Psoas muscle (tissue), 8 donors: ENCODE measurements around the gene CSNK2A3. TPM values are rescaled to one million over a fixed set of nuclear protein-coding genes. Genes with fewer than 3 reads are reported as not detected.

Experiments used
- ATAC-seq, 4 donors: fragments of 200-7000 bp; cut with Tn5 transposase; one replicate each; pipeline ENCODE4 v1.9.1; 2020; ENCODE audit warnings: moderate library complexity in 3 of 4, mild to moderate bottlenecking in 2 of 4
- DNase-seq, 2 donors: peaks; one replicate each; pipeline ENCODE4 v3.0.0-alpha.2; 2020
- H3K27ac ChIP-seq: fragments of 200-600 bp; one replicate; pipeline ENCODE4 v1.8.0; 2022
- H3K27me3 ChIP-seq, 3 donors: fragments of 200-600 bp in 1 of 3; one replicate each; pipeline versions ENCODE4 v1.6.1 to v1.8.0; 2013 to 2022; ENCODE audit warnings: low read length in 2 of 3, mild to moderate bottlenecking in 2 of 3, moderate library complexity in 1 of 3; ENCODE audit not compliant: insufficient read depth in 3 of 3
- H3K36me3 ChIP-seq, 2 donors: fragments of 200-600 bp in 1 of 2; one replicate each; pipeline versions ENCODE4 v1.6.1 to v1.8.0; 2013 to 2022; ENCODE audit warnings: low read depth in 1 of 2, mild to moderate bottlenecking in 1 of 2, moderate library complexity in 1 of 2; ENCODE audit not compliant: insufficient read depth in 1 of 2
- H3K4me1 ChIP-seq: fragments of 200-600 bp; one replicate; pipeline ENCODE4 v1.8.0; 2022
- H3K4me3 ChIP-seq: fragments of 200-600 bp; one replicate; pipeline ENCODE4 v1.8.0; 2022; ENCODE audit warnings: mild to moderate bottlenecking
- H3K9me3 ChIP-seq: fragments of 200-600 bp; one replicate; pipeline ENCODE4 v1.8.0; 2022
- WGBS, 3 donors: extraction: QIAGEN DNeasy Blood & Tissue Kit; methylation state at CpG; one replicate each; pipeline versions ENCODE4 v1.1.6 to v1.1.7; 2013; 5-methylcytosine and 5-hydroxymethylcytosine counted together
- intact Hi-C, 2 donors: fragments of 100-400 bp; cut with DNase I; formaldehyde crosslinking; loops; one replicate each; pipeline versions ENCODE4 v1.11.0 to v1.14.2; 2022
- polyA plus RNA-seq, 3 donors: library from polyadenylated mRNA; stranded (reverse); fragments of 200-250 nt; gene quantifications; one replicate each; pipeline ENCODE4 v1.2.3, GENCODE V29; 2013
- total RNA-seq, 4 donors: library from RNA; stranded (reverse); fragmentation: NEBNext Ultra II Directional in 2 of 4; extraction: Animal tissue kit (Norgen Biotek cat#: 25700) in 2 of 4; gene quantifications; one replicate each; pipeline versions ENCODE4 v1.2.1 to v1.2.4, GENCODE V29; 2021 to 2023
- TF ChIP-seq, protein P1 (sequence below): fragments of 200-600 bp; IDR thresholded peaks from one replicate; pipeline ENCODE4 v1.8.0; 2022; ENCODE audit warnings: antibody characterized with exemption
- donor health status: healthy with polysubstance abuse.
- donor health status: DM: no; HTN: no; CAD: no; lungs with moderate emphysema.
- donor health status: Bipolar disorder and iron deficiency.
- donor health status: healthy.
- donor health status: DM: yes; HTN: yes; CAD: no.
- donor health status: DM: no; HTN: no; CAD: no.
- donor health status: DM: no; HTN: no; CAD: no.
- donor health status: DM: yes; HTN: yes; CAD: no.

The CSNK2A3 gene
- total and polyA plus RNA-seq, 7 donors = 0.52 to 2.0 (median 1.3) TPM; not detected in 1

DNA sequence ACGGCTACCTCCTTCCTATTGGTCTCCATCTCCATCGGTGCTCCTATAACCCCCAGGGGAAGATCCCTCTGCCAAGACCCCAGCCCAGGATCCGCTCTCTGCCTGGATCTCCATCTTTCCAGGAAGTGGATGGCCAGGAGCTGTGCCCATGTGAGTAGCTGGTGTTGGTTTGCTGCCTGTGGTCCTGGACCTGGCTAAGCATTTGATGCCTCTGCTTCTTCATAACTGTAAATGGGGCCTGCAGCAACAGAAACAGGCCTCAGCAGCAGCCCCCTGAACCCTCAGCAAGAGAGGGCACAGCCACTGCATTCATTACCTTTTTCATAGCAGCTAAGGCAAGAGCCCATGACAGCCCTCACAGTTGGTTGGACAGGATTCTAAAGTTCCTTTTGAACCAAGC is 26.6 kb upstream of the CSNK2A3 start:
- intact Hi-C loops = no loop called here
- Histone ChIP-seq H3K36me3 (no peaks in the 10 kb centered on the region), H3K4me3 (no peak overlapping the region), H3K4me1 (no peaks in the 10 kb centered on the region), H3K27ac (no peak overlapping the region), H3K27me3 (no peaks in the 10 kb centered on the region), H3K9me3 (no peaks in the 10 kb centered on the region)
- WGBS, 3 donors = 90 to 100% (median 91%) methylated on average over 3 of the region's 3 CpGs
- TF ChIP-seq, protein P1, sequence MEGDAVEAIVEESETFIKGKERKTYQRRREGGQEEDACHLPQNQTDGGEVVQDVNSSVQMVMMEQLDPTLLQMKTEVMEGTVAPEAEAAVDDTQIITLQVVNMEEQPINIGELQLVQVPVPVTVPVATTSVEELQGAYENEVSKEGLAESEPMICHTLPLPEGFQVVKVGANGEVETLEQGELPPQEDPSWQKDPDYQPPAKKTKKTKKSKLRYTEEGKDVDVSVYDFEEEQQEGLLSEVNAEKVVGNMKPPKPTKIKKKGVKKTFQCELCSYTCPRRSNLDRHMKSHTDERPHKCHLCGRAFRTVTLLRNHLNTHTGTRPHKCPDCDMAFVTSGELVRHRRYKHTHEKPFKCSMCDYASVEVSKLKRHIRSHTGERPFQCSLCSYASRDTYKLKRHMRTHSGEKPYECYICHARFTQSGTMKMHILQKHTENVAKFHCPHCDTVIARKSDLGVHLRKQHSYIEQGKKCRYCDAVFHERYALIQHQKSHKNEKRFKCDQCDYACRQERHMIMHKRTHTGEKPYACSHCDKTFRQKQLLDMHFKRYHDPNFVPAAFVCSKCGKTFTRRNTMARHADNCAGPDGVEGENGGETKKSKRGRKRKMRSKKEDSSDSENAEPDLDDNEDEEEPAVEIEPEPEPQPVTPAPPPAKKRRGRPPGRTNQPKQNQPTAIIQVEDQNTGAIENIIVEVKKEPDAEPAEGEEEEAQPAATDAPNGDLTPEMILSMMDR = no peak
- ATAC-seq (no peak), DNase-seq (no peak)

GRCh38 chr11:11378184-11378940 is 25.3 kb upstream of the CSNK2A3 start:
- H3K27ac ChIP-seq = no peak overlapping the region
- no peak for DNase-seq
- WGBS, 3 donors = 85 to 95% (median 87%) methylated on average over 8 of the region's 8 CpGs
- H3K4me3 ChIP-seq = no peak overlapping the region
- TF ChIP-seq, protein P1 = no peak
- no peaks in the 10 kb centered on the region for H3K9me3 ChIP-seq
- ATAC-seq = no peak
- H3K36me3 ChIP-seq = no peaks in the 10 kb centered on the region
- H3K4me1 ChIP-seq = no peaks in the 10 kb centered on the region
- no peaks in the 10 kb centered on the region for H3K27me3 ChIP-seq
- intact Hi-C loops = no loop called here

DNA sequence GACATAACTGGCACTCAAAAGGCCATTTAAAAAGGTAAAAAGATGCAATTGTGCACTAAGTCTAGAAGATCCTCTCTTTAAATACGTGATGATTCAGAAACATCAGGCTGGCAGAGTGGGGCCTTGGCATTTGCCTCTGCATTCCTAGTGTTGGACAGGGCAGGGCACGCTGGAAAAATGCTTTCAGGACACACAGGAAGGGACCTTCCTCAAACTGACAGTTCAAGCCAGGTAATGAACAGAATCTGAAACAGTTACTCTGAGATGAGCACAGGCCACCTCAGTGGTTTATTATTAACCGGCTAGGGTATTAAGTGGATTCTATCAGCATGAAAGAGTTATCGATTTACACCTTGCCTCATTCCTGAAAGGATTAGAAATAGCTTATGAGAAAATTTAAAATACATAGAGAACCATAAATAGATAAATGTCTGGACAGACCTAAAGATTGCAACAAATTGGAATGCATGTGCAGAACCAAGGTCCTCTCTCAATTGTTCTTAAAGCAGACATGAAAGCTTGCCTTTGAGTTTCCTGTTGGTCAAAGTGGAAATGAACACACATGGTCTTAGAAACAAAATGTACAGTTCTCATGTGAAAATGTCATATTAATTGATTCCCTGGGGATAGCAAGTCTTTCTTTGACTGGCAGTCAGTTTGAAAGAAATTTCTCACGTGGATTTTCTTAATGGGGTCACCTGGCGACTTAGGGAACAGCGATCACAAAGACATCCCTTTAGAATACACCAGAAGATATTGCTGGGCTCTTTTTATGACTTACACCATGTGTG is 21.5 kb upstream of the CSNK2A3 start:
- no peaks in the 10 kb centered on the region for H3K36me3 ChIP-seq
- H3K4me1 ChIP-seq = no peaks in the 10 kb centered on the region
- no peak overlapping the region for H3K27ac ChIP-seq
- H3K27me3 ChIP-seq = no peaks in the 10 kb centered on the region
- no peaks in the 10 kb centered on the region for H3K9me3 ChIP-seq
- peak in 2 of 4 donors; percentile 61 to 77 for ATAC-seq
- TF ChIP-seq, protein P1 = no peak
- H3K4me3 ChIP-seq = no peak overlapping the region
- intact Hi-C loops = no loop called here
- DNase-seq = no peak
- 73 to 86% (median 81%) methylated on average over 7 of the region's 7 CpGs for WGBS, 3 donors

DNA sequence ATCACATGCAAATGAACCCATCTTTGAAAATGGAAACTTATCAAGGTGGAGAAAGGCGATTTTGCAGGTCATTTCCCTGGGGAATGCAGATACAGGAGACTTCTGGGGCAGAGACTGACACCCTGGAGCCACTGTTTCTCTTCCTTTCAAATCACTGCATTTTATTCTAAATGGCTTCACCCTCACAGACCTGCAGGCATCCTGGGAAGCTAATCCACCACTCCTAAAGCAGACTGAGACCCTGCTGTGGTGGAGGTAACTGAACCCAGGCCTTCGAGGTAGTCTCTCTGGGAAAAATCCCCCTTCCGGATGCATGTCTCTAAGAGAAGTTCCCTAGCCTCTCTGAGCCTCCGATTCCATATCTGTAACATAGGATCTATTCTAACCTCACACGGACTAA is 20.9 kb upstream of the CSNK2A3 start:
- H3K27ac ChIP-seq = no peak overlapping the region
- no peaks in the 10 kb centered on the region for H3K36me3 ChIP-seq
- H3K9me3 ChIP-seq = no peaks in the 10 kb centered on the region
- TF ChIP-seq, protein P1 = no peak
- DNase-seq = no peak
- no peaks in the 10 kb centered on the region for H3K27me3 ChIP-seq
- WGBS, 3 donors = 81 to 89% (median 84%) methylated on average over 5 of the region's 5 CpGs
- no peaks in the 10 kb centered on the region for H3K4me1 ChIP-seq
- intact Hi-C loops = no loop called here
- no peak overlapping the region for H3K4me3 ChIP-seq
- ATAC-seq = peak in 1 of 4 donors; percentile 12
